Measurements from ENCODE around the gene CELF5.
"Not testable (repeated sequence)": the region's sequence is repeated elsewhere in the genome, so short reads cannot be mapped to it uniquely, and the experiment has no call there.

CELF5 gene

DNA sequence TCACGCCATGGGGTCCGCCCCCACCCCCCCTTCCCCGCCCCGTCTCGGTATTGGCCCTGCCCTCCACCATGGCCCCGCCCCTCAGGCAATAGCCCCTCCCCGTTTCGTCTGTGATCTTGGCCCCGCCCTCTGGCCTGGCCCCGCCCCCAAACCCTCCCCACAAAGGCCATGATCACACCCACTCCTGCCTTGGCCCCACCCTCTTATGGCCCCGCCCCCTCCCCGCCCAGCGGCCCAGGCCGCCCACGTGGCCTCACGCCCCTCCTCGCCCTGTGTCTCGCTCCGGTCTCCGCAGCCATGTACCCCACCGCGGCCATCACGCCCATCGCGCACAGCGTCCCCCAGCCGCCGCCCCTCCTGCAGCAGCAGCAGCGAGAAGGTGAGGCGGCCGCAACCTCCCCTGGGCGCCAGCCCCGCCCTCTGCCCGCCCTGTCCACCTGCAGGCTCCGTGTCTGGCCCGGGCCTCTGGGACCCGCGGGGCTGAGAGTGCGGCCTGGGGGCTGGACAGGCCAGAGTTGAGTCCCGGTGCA, 61.3 kb downstream of the CELF5 start:
- TF ChIP-seq, protein P1, sequence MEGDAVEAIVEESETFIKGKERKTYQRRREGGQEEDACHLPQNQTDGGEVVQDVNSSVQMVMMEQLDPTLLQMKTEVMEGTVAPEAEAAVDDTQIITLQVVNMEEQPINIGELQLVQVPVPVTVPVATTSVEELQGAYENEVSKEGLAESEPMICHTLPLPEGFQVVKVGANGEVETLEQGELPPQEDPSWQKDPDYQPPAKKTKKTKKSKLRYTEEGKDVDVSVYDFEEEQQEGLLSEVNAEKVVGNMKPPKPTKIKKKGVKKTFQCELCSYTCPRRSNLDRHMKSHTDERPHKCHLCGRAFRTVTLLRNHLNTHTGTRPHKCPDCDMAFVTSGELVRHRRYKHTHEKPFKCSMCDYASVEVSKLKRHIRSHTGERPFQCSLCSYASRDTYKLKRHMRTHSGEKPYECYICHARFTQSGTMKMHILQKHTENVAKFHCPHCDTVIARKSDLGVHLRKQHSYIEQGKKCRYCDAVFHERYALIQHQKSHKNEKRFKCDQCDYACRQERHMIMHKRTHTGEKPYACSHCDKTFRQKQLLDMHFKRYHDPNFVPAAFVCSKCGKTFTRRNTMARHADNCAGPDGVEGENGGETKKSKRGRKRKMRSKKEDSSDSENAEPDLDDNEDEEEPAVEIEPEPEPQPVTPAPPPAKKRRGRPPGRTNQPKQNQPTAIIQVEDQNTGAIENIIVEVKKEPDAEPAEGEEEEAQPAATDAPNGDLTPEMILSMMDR (IDR thresholded peaks at IDR 0.05; ENCODE audit: low read depth, low read length), result no peak
- no peak for DNase-seq (ENCODE audit: extremely low read depth, low read depth)

DNA sequence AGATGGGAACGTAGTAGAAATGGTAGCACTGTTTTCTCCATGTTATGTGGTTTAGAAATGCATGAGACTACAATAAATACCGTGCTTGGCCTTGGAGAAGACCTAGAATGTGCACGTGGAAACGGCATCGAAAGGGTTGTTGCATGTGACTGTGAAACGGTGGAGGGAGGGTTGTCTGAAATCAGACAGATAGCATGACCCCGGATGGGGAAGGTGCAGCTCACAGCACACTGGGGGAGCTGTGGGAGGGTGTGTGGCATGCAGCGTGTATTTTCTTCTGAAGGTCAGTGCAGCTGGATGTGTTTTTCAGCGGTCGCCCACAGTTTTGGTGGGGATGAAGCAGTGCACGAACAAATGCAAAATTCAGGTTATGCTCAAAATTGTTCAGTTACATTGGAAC, 63.4 kb downstream of the CELF5 start:
- no peak for DNase-seq (ENCODE audit: extremely low read depth, low read depth)
- TF ChIP-seq, protein P1 (IDR thresholded peaks at IDR 0.05; ENCODE audit: low read depth, low read length), result no peak

DNA sequence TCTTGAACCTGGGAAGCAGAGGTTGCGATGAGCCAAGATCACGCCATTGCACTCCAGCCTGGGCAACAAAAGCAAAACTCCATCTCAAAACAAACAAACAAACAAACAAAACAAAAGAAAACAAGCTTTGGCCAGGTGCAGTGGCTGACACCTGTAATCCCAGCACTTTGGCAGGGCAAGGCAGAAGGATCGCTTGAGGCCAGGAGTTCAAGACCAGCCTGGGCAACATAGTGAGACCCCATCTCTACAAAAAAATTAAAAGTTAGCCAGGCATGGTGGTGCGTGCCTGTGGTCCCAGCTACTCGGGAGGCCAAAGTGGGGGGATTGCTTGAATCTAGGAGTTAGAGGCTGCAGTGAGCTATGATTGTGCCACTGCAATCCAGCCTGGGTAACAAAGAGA, 64.0 kb downstream of the CELF5 start:
- DNase-seq (ENCODE audit: extremely low read depth, low read depth), result not testable (repeated sequence)

DNA sequence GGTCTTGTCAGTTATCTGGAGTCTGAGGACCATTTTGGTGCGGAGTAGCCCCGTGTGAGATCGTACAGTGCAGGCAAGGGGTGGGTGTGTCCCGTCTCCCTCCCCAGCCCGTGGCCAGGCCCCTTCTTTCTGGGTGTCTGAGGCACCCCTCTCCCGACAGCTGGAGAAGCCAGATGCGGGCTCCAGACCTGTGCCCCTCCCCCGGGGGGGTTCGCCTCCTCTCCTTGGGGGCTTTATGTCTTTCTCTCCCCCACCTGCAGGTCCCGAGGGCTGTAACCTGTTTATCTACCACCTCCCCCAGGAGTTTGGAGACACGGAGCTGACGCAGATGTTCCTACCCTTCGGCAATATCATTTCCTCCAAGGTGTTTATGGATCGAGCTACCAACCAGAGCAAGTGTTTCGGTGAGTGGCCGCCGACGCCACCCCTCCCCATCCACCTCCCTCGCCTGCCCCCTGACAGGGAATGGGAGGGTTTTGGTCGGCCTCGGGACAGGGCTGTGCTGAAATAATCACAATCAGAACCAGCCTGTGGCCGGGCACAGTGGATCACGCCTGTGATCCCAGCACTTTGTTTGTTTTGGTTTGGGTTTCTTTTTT, 65.6 kb downstream of the CELF5 start:
- TF ChIP-seq, protein P1 (IDR thresholded peaks at IDR 0.05; ENCODE audit: low read depth, low read length), result no peak
- DNase-seq (ENCODE audit: extremely low read depth, low read depth), result no peak

DNA sequence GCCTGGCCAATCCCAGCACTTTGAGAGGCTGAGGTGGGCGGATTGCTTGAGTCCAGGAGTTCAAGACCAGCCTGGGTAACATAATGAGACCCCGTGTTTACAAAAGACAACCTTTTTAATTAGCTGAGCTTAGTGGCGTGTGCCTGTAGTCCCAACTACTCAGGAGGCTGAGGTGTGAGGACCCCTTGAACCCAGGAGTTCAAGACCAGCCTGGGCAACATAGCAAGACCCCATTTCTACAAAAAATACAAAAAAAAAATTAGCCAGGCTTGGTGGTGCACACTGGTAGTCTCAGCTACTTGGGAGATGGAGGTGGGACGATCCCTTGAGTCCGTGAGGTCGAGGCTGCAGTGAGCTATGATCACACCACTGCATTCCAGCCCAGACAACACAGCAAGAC, 66.4 kb downstream of the CELF5 start:
- DNase-seq (ENCODE audit: extremely low read depth, low read depth), result not testable (repeated sequence)

DNA sequence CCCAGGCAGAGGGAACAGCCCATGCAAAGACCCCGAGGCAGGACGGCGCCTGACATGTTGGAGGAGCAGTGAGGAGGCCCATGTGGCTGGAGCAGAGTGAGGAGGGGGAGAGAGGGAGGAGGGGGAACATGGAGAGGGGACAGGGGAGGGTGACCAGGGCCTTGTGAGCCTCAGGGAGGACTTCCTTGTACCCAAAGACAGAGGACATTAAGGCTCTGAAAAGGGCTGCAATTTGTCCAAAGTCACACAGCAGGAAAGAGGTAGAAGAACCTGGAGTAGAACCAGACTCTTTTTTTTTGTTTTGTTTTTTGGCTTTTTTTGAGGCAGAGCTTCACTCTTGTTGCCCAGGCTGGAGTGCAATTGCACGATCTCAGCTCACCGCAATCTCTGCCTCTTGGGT, 67.2 kb downstream of the CELF5 start:
- TF ChIP-seq, protein P1 (IDR thresholded peaks at IDR 0.05; ENCODE audit: low read depth, low read length), result no peak
- no peak for DNase-seq (ENCODE audit: extremely low read depth, low read depth)

DNA sequence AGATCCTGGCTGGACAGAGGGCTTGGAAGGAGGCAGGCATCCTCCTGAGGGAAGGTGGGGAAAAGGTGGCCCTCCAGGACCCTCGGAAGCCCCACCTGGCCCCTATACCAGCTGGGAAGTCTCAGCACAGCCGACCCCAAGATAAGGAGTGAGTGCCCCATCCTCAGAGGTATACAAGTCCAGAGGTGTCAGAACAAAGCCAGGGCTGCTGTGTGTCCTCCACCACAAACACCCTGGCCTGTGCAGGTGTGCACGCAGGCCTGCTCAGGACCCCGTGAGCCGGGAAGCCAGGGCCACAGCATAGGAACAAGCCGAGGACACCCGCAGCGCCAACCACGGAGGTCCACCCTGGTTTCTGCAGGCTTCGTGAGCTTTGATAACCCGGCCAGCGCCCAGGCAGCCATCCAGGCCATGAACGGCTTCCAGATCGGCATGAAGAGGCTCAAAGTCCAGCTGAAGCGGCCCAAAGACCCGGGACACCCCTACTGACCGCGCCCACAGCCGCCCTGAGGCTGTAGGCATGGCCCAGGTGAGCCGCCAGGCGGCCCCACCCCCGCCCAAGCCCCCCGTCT, 68.6 kb downstream of the CELF5 start:
- DNase-seq (ENCODE audit: extremely low read depth, low read depth), result no peak

DNA sequence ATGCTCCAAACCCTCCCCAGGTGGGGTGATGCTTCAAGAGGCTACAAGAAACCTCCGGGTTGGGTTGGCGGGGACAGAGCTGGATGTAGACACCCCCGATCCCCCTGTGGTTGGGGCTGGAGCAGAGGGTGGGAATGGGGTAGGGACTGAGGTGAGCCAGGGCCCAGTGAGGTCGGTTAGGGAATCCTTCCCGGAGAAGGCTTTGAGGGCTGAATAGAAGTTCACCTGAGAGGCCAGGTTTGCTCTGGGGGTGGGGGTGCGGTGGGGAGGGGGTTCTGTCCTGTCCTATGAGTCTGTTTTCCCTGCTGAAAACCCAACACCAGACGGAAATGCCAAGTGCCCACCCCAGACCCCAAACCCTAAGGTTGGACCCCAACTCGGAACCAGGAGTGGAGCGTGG, 69.1 kb downstream of the CELF5 start:
- no peak for DNase-seq (ENCODE audit: extremely low read depth, low read depth)
- TF ChIP-seq, protein P1 (IDR thresholded peaks at IDR 0.05; ENCODE audit: low read depth, low read length), result no peak

More for the DNA sequence above, 68.6 kb downstream of the CELF5 start:
- TF ChIP-seq, protein P1 (IDR thresholded peaks at IDR 0.05; ENCODE audit: low read depth, low read length), result no peak
